ENCODE results near the gene INPPL1.
"Not testable (repeated sequence)": the region's sequence is repeated elsewhere in the genome, so short reads cannot be mapped to it uniquely, and the experiment has no call there.

The INPPL1 gene

DNA sequence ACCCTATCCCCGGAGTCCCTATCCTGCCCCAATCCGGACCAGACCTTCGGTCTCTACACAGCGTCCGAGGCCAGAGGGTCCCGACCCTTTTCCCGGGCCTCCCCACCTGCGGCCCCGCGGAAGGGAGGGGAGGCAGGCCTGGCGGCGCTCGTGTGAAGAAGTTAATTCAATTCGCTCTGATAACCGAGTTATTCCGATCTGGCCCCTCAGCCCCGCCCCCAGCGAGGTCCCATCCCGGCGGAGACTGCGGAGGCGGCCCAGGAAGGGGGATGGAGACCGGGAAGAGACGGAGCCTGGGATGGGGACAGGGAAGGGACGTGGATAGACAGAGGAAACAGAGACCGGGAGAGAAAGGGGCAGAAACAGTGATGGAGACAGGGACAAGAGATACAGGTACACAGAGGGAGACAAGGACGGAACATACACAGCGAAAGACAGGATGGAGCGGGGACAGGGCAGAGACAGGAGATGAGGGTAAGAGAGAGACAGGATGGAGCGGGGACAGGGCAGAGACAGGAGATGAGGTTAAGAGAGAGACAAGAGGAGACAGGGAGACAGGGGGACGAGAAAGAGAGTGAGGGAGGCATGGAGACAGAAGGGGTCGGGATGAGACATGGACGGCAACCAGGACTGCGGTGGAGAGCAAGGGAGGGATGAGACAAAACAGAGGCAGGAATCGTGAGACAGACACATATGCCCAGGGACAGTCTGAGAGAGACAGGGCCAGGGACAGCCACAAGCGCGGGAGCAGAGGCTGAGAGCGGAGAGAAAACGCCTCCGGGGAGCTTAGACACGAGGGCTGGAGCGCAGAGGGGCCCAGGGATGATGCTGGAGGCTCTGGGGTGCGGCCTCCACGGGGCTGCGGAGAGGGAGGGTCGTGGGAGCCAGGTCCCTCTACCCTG is 20.0 kb downstream of the INPPL1 start:
- DNase-seq (ENCODE audit: low spot score), result no peak

DNA sequence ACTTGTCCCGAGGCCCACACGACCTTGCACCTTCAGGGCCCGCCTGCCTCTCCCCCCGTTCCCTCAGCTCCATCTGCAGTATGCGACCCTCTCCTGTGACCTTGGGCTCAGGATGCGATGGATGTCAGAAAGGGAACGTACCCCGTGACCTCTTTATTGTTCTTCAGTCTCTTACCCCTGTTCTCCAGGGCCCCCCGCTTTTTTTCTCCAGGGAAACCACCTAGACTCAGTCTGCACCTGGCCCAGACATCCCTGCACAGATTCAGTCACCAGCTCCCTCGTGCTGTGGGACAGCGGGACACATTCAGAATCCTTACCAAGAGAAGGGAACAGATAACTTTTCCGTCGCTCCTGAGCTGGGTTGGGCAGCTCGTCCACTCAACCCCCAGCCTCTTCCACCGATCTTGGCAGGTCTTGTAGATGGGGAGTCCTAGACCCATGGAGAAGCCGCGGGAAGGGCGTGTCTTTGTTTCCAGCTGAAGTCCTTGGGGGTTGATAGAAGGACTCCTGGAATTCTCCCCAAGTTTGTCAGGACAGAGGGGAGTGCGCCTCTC is 20.8 kb downstream of the INPPL1 start:
- no peak for DNase-seq (ENCODE audit: low spot score)

DNA sequence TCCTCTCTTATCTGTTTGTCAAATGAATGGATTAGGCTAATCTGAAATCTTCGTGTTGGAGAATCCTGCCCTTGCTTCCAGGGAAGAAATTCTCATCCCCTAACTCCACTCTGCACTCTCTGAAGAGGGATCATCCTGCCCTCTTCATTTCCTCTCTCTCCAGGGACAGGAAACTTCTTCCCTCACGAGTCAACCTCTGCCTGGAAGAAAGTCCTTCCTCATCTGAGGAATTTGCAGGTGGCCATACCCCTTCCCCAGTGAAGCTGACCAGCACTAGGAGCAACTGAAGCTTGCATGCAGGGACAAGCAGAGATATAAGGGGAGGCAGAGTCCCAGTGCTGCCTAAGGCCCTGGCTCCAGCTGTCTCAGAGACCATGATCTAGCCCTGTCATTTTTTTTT is 23.0 kb downstream of the INPPL1 start:
- DNase-seq (ENCODE audit: low spot score), result no peak

GRCh38 chr11:72249961-72250360 is 25.4 kb downstream of the INPPL1 start:
- DNase-seq (ENCODE audit: low spot score), result no peak

DNA sequence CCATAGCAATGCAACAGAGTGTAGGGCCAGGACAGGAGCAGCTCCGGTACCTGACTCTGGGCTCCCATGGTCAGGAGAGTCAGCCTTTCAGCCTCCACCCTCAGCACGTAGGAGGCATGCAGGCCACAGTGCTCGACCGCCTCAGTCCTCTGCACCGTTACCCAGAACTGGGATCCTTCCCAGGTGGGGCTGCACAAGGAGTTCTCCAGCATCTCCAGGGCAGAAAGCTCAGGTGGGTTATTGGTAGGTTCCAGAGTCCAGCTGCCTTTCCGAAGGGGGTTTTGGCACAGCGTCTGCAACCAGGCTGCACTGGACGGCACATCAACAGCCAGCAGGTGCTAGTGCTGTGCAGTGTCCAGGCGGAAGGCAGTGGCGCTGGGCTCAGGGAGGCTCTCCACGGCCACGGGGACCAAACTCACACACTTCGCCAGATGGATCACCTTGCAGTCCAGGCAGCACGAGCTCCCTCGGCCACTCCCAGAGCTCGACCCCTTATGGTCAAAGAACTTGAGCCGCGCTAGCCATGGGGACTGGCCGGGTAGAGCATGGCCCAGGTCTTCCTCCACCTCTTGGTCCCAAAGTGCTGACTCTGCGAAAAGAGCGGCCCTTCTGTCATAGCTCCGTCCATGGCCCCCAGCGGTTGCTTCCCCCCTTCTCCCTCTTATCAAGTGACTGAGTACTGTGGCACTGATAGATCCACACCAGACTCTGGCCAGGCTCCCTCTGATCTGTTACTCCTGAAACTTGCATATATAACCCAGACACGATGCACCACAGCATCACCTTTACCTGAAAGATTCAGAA is 26.3 kb downstream of the INPPL1 start:
- no peak for DNase-seq (ENCODE audit: low spot score)

DNA sequence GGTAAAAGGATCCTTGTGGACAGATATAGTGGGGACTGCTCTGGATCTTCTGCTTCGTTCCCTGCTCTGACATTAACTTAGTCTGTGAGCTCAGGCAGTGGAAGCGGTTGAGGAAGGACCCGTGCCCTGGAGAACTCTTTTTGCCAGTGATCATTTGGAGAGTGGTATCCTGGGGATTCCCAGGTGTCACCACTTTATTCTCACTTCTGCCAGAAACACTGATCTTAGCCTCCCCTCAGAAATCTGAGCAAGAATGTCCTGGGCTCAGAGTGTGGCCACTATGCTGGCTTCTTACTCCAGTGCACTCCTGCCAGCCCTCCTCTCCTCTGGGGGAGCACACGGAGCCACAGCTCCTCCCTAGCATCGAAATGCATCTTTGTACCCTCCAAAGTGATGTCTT is 27.0 kb downstream of the INPPL1 start:
- no peak for DNase-seq (ENCODE audit: low spot score)

- DNase-seq (ENCODE audit: low spot score), result no peak
Observed at GRCh38 chr11:72253392-72253791, 28.8 kb downstream of the INPPL1 start.

GRCh38 chr11:72254299-72254993 is 29.9 kb downstream of the INPPL1 start:
- no peak for DNase-seq (ENCODE audit: low spot score)

- no peak for DNase-seq (ENCODE audit: low spot score)
Observed at GRCh38 chr11:72257570-72257969, 33.0 kb downstream of the INPPL1 start.

GRCh38 chr11:72259490-72259889 is 34.9 kb downstream of the INPPL1 start:
- no peak for DNase-seq (ENCODE audit: low spot score)

GRCh38 chr11:72260574-72260973 is 36.0 kb downstream of the INPPL1 start:
- no peak for DNase-seq (ENCODE audit: low spot score)

DNA sequence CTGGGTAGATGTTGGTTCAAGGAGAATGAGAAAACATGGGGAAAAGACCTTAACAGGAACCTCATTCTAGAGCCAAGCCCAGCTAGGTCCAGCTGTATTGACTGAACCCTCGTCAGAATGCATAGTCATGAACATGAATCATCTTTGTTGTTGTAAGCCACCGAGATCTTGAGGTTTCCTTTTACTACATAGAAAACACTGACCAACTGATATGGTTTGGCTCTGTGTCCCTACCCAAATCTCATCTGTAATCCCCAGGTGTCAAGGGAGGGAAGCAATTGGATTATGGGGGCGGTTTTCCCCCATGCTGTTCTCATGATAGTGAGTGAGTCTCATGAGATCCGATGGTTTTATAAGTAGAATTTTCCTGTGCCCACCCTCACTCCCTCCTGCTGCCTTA is 38.8 kb downstream of the INPPL1 start:
- no peak for DNase-seq (ENCODE audit: low spot score)

GRCh38 chr11:72265951-72266350 is 41.4 kb downstream of the INPPL1 start:
- no peak for DNase-seq (ENCODE audit: low spot score)

DNA sequence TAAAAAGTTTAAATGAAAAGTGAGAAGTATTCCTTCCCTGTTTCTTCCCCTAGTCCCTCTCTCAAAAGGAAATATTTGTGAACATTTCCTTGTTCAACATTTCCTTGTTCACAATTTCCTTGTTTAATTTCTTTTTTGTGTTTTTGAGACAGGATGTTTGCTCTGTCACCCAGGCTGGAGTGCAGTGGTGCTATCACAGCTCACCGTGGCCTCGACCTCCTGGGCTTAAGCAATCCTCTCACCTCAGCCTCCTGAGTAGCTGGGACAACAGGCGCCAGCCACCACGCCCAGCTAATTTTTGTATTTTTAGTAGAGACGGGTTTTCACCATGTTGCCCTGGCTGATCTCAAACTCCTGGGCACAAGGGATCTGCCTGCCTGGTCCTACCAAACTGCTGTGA is 42.4 kb downstream of the INPPL1 start:
- not testable (repeated sequence) for DNase-seq (ENCODE audit: low spot score)

DNA sequence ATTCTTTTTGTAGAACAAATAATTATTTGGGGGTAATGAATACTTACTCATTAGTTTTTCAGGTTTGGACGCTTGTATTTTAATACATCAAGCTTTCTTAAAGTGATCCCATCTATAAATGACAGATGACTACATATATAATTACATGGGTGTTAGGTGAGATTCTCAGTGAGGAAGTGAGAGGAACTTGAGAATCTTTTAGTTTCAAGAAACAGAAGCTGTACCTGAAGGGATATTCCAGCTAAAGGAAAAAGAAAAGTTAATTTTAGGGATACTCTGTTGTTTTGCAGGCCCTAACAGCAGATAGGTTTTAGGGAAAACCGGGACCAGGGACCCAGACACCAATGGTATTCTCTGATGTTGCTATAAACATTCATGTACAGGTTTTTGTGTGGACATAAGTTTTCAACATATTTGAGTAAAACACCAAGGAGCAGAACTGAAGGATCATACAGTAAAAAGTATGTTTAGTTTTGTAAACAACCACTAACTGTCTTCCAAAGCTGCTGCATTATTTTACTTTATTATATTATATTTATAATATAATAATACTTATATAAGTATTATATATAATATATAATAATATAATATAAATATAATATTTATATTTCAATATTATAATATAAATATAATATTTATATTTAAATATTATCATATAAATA is 43.5 kb downstream of the INPPL1 start:
- DNase-seq (ENCODE audit: low spot score), result no peak

GRCh38 chr11:72271980-72272379 is 47.4 kb downstream of the INPPL1 start:
- no peak for DNase-seq (ENCODE audit: low spot score)

- no peak for DNase-seq (ENCODE audit: low spot score)
Observed at GRCh38 chr11:72274435-72274834, 49.9 kb downstream of the INPPL1 start.

DNA sequence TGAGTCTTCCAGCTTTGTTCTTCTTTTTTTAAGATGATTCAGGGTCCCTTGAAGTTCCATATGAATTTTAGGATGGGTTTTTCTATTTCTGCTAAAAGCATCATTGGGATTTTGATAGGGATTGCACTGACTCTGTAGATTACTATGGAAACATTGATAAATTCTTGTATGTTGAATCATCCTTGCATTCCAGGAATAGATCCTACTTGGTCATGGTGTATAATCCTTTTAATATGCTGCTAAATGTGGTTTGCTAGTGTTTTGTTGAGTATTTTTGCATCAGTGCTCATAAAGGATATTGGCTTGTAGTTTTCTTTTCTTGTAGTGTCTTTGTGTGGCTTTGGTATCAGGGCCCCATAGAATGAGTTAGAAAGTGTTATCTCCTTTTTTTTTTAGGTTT is 54.3 kb downstream of the INPPL1 start:
- DNase-seq (ENCODE audit: low spot score), result no peak

GRCh38 chr11:72280037-72280436 is 55.5 kb downstream of the INPPL1 start:
- DNase-seq (ENCODE audit: low spot score), result no peak

GRCh38 chr11:72280726-72281315 is 56.3 kb downstream of the INPPL1 start:
- no peak for DNase-seq (ENCODE audit: low spot score)

GRCh38 chr11:72283947-72284346 is 59.4 kb downstream of the INPPL1 start:
- no peak for DNase-seq (ENCODE audit: low spot score)
